COLO829 (cell line): ENCODE measurements around the gene FHOD3.
"Not testable (repeated sequence)": the region's sequence is repeated elsewhere in the genome, so short reads cannot be mapped to it uniquely, and the experiment has no call there.

Experiments
- DNase-seq: peaks from one replicate; pipeline ENCODE4 v3.0.0; 2012; ENCODE audit warnings: low spot score

FHOD3 gene

GRCh38 chr18:36798738-36799473 lies 501.4 kb downstream of the FHOD3 start:
- no peak for DNase-seq

DNA sequence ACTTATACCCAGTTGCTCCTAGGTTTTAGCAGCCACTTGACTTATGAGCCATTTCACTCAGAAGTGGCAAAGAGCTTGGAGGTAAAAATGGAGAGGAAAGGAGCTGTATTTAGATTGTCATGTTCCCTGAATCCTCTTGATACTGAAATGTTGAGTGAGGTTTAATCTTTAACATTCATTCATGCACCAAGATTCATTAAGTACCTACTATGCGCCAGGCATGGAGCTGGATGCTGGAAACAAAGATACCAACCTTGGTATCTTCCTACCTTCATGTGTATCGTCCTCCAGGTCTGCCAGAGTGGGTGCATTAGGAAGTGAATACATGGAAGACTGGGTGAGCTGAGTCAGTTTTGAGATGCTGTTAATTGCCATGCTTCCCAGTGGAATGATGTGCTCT lies 507.6 kb downstream of the FHOD3 start:
- no peak for DNase-seq

DNA sequence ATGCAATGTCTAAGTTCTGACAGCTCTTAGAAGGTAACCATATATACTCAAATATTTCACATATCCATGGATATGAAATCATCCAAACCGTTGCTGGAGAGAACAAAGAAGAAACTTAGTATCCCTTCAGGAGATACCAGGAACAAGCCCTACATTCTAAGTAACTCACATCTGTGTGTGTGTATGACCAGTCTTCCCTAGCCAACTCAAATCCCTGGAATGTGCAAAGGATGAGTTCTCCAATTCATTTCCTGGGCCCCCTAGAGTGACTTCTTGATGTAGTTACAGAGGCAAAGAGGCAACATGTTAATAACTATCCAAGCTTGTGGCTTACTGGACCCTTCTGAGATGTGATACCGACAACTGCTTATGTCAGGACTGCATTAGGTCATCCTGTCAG lies 511.2 kb downstream of the FHOD3 start:
- DNase-seq, result no peak

DNA sequence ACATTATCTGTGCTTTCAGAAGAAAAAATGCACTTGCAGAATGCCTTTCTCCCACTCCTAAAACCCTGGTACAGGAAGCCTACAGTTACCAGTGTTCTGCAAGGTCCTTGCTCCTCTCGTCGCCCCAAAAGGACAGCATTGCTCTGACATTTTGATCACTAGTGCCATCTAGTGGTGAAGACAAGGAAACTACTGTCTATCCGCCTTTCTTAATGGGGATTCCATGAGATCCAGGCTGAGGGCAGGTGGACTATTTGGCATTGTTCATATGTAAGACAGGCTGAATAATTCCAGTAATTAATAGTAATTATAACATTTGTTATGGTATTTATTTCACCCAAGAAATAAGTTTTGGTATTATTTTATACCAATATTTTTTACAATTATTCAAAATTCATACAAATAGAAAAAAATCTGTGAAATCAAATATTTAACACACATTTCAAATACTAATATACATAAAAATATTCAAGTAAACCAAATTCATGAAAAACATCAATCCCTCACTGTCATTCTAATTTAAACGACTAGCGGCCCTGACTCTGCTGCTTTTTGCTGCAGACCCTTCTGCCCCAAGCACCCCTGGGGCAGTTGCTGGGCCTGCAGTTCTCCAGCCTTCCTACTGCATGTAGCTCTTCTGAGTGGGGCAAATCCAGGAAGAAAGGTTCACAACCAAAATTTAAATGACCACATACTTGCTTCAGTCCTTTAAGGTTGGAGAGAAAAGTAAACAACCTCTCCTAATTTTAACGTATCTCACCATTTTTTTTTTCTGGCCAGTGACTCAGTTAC lies 512.3 kb downstream of the FHOD3 start:
- peak; percentile 80 for DNase-seq

DNA sequence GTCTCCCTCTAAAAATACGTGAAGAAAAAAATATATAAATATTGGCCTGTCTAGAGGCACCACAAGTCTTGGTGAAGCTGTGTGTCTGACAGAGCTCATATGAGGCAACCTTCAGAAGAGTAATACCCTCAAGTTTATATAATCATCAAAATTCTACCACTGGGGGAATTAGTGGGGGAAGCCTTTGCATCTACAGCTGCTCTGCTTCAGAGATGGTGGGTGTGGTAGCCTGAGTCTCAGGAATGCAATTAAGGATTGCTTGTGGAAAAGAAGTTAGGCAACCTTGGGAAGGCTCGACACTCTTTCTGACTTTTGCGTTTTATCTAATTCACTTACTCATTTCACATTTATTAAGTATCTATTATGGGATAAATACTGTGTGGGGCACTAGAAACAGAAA lies 513.9 kb downstream of the FHOD3 start:
- DNase-seq, result no peak

DNA sequence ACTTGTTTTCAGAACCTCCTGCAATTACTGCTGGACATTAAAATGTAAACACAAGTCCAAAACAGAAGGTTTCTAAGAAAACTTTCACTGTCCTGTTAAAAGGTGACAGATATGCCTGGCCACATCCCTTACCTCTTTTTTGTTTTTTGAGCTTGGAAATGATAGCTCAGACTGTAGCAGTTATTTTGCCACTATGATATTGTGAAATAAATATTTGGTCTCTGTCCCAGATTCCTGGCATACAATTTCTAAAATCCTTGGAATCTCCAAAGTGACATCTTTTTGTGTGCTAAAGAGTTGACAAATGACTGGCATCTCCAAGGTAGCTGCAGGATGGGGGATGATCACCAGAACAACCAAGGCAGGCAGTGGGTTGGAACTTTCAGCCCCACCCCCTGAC lies 514.4 kb downstream of the FHOD3 start:
- no peak for DNase-seq

DNA sequence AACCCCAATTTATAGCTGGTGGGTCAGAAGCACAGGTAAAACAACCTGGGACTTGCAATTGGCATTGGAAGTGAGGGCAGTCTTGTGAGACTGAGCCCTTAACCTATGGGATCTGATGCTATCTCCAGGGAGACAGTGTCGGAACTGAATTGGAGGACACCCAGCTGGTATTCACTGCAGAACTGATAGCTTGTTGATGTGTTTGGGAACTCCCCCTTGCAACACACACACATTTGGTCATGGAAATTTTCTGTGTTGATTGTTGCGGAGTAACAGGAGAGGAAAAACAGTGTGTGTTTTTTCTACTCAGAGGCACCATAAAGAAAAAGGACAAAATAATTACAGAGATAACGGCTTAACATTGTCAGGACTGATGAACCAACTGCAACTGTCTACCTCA lies 515.2 kb downstream of the FHOD3 start:
- no peak for DNase-seq

GRCh38 chr18:36813101-36813775 lies 515.7 kb downstream of the FHOD3 start:
- DNase-seq, result no peak

DNA sequence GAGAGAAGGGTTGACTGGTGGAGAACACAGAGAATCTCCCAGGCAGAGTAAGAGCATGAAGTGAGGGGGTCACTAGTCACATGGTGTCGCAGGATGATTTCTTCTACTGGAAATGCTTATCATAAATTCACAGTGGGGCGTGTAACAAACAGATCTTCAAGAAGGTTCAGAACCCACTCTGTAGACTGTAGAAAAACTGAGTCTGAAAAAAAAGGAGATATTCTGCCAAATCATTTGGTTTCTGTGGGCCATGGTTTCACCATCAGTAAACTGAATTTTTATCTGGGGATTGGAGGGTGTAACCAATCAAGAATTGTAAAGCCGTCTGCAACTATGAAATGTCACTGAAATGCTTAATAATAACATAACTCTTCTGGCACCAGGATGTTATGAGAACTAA lies 516.3 kb downstream of the FHOD3 start:
- DNase-seq, result no peak

- no peak for DNase-seq
Observed at GRCh38 chr18:36814994-36815393, 517.5 kb downstream of the FHOD3 start.

- DNase-seq, result not testable (repeated sequence)
Observed at GRCh38 chr18:36816096-36816495, 518.6 kb downstream of the FHOD3 start.

- no peak for DNase-seq
Observed at GRCh38 chr18:36817039-36817438, 519.5 kb downstream of the FHOD3 start.

DNA sequence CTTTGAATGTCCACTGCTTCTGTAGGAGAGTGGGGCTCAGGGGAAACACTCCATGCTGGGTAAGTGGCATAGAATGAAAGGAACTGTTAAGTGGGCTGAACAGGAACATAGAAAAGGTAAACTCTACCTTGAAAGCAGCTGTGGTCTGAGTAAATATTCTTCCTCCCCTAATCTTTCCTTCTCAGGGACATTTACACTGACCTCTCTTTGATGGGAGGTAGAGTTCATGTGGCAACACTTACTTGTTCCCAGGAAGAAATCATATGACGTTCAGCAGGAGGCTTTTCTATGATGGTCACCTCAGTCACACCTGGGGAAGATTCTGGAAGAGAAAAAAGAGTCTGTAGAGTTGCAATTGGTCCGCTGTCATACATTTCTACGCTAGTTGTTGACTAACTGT lies 521.1 kb downstream of the FHOD3 start:
- DNase-seq, result no peak

- DNase-seq, result no peak
Observed at GRCh38 chr18:36819621-36820020, 522.1 kb downstream of the FHOD3 start.

DNA sequence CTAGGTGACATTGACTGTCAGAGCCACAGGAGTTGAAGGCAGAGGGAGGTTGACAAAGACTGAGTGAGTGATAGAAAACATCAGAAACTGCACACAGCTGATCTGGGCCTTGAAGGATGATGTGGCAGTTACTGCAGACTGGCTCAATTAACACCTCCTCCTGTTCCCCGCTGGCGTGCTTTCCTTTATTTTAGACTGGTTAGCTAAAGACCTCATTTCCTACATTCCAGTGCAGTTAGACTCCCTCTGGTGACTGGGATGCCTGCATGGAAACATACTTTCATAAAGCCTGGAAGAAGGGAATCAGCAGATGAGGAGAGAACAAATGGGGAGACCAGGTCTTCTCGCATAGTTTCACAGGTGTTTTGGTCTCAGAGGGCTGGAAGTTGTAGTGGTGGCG lies 524.2 kb downstream of the FHOD3 start:
- DNase-seq, result no peak

GRCh38 chr18:36825526-36825925 lies 528.0 kb downstream of the FHOD3 start:
- DNase-seq, result no peak

DNA sequence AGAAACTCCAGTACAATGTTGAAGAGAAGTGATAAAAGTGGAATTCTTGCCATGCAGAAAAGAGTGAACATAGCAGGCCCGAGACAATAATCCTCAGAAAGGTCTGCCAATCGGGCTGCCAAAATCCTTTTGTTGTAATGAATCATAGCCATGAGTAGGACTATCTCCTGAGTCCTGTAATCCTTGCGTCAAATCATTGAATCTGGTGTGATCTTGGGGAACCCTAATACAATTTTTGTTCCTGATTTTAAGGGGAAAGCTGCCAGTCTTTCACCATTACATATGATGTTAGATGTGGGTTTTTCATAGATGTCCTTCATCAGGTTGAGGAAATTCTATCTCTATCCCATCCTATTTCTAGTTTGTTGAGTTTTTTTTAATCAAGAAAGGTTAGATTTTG lies 529.0 kb downstream of the FHOD3 start:
- DNase-seq, result no peak

- DNase-seq, result peak; percentile 10
Observed at GRCh38 chr18:36828157-36828629, 530.7 kb downstream of the FHOD3 start.

GRCh38 chr18:36828630-36829361 lies 531.3 kb downstream of the FHOD3 start, which contains the start of the genes KIAA1328 and TPGS2:
Gene KIAA1328 (plus strand): TSS chr18:36829127. CDS start chr18:36829139, 12 bp downstream.
Gene TPGS2 (minus strand): TSS chr18:36829002. CDS start chr18:36828767, 235 bp downstream.
- DNase-seq, result peak; percentile 74
